ENCODE measurements around the gene IGF2. TPM values are rescaled to one million over a fixed set of nuclear protein-coding genes. Genes with fewer than 3 reads are reported as not detected.

The IGF2 gene
- total RNA-seq: 6.9 and 11.7 TPM in 2 replicates

GRCh38 chr11:2139123-2139521 lies at the start of gene IGF2:
IGF2 (minus strand) TSS chr11:2139389; CDS start chr11:2135523, 3,866 bp downstream.
- no peak for DNase-seq (ENCODE audit: low read depth)
- H3K4me3 ChIP-seq (ENCODE audit: low read depth, low read length): no peak within 1 kb of the TSS
- TF ChIP-seq CTCF (conservative IDR thresholded peaks at IDR 0.05; ENCODE audit: low read depth, low read length): no peak

GRCh38 chr11:2188745-2189144 lies 49.6 kb upstream of the IGF2 start:
- no peak for DNase-seq (ENCODE audit: low read depth)
- no peak for TF ChIP-seq CTCF (conservative IDR thresholded peaks at IDR 0.05; ENCODE audit: low read depth, low read length)
- H3K4me3 ChIP-seq (ENCODE audit: low read depth, low read length): no peak overlapping the region

- no peak for DNase-seq (ENCODE audit: low read depth)
- no peak for TF ChIP-seq CTCF (conservative IDR thresholded peaks at IDR 0.05; ENCODE audit: low read depth, low read length)
- no peak overlapping the region for H3K4me3 ChIP-seq (ENCODE audit: low read depth, low read length)
Measured at GRCh38 chr11:2187280-2187707, 48.1 kb upstream of the IGF2 start.

GRCh38 chr11:2186669-2187279 lies 47.6 kb upstream of the IGF2 start:
- TF ChIP-seq CTCF (conservative IDR thresholded peaks at IDR 0.05; ENCODE audit: low read depth, low read length): peak; percentile 51
- DNase-seq (ENCODE audit: low read depth): no peak
- H3K4me3 ChIP-seq (ENCODE audit: low read depth, low read length): no peak overlapping the region

- H3K4me3 ChIP-seq (ENCODE audit: low read depth, low read length): no peak overlapping the region
- DNase-seq (ENCODE audit: low read depth): no peak
- no peak for TF ChIP-seq CTCF (conservative IDR thresholded peaks at IDR 0.05; ENCODE audit: low read depth, low read length)
Measured at GRCh38 chr11:2185324-2186085, 46.3 kb upstream of the IGF2 start.

GRCh38 chr11:2182692-2183474 lies 43.7 kb upstream of the IGF2 start:
- no peak overlapping the region for H3K4me3 ChIP-seq (ENCODE audit: low read depth, low read length)
- TF ChIP-seq CTCF (conservative IDR thresholded peaks at IDR 0.05; ENCODE audit: low read depth, low read length): no peak
- no peak for DNase-seq (ENCODE audit: low read depth)
